MM.1S (cell line): ENCODE results near the gene GRIK2.

Source experiments
- DNase-seq: peaks from one replicate; pipeline ENCODE4 v3.0.0-alpha.2; 2015
- H2AFZ ChIP-seq: fragments of 300-600 bp; sonication (generic); 2 replicates; pipeline ENCODE4 v1.6.0; 2016; ENCODE audit warnings: antibody characterized with exemption, low read length
- H3F3A ChIP-seq: fragments of 300-600 bp; sonication (generic); 2 replicates; pipeline ENCODE4 v1.6.1; 2016; ENCODE audit warnings: mild to moderate bottlenecking, antibody characterized with exemption, low read length, moderate library complexity, mixed read lengths; ENCODE audit not compliant: insufficient read depth
- H3K27ac ChIP-seq: fragments of 300-600 bp; sonication (generic); 2 replicates; pipeline ENCODE4 v1.5.1; 2016; ENCODE audit warnings: mild to moderate bottlenecking, low read length
- H3K27me3 ChIP-seq: fragments of 300-600 bp; sonication (generic); replicated peaks from 2 replicates; pipeline ENCODE4 v1.6.0; 2016; ENCODE audit warnings: low read length; ENCODE audit not compliant: insufficient read depth
- H3K36me3 ChIP-seq: fragments of 300-600 bp; sonication (generic); replicated peaks from 2 replicates; pipeline ENCODE4 v1.6.1; 2016; ENCODE audit warnings: mild to moderate bottlenecking, low read length, mixed read lengths; ENCODE audit not compliant: insufficient read depth
- H3K4me1 ChIP-seq: fragments of 300-600 bp; sonication (generic); 2 replicates; pipeline ENCODE4 v1.6.1; 2016; ENCODE audit warnings: low read length, mixed read lengths
- H3K4me2 ChIP-seq: fragments of 300-600 bp; sonication (generic); 2 replicates; pipeline ENCODE4 v1.6.0; 2016; ENCODE audit warnings: low read depth, low read length
- H3K4me3 ChIP-seq: fragments of 300-600 bp; sonication (generic); 2 replicates; pipeline ENCODE4 v1.5.1; 2016; ENCODE audit warnings: low read length, mixed read lengths
- H3K79me2 ChIP-seq: fragments of 300-600 bp; sonication (generic); 2 replicates; pipeline ENCODE4 v1.6.1; 2016; ENCODE audit warnings: mixed run types, low read length, mixed read lengths
- H3K9ac ChIP-seq: fragments of 300-600 bp; sonication (generic); 2 replicates; pipeline ENCODE4 v1.6.1; 2016; ENCODE audit warnings: low read length, mixed read lengths
- H3K9me2 ChIP-seq: fragments of 300-600 bp; sonication (generic); replicated peaks from 2 replicates; pipeline ENCODE4 v1.6.1; 2016; ENCODE audit warnings: mild to moderate bottlenecking, low read length, mixed read lengths; ENCODE audit not compliant: insufficient read depth
- H3K9me3 ChIP-seq: fragments of 300-600 bp; sonication (generic); replicated peaks from 2 replicates; pipeline ENCODE4 v1.6.1; 2016; ENCODE audit warnings: mild to moderate bottlenecking, low read length, mixed read lengths; ENCODE audit not compliant: insufficient read depth
- H4K20me1 ChIP-seq: fragments of 300-600 bp; sonication (generic); 2 replicates; pipeline ENCODE4 v1.6.1; 2016; ENCODE audit warnings: mild to moderate bottlenecking, low read length, moderate library complexity, mixed read lengths; ENCODE audit not compliant: insufficient read depth
- EZH2 ChIP-seq: fragments of 300-600 bp; sonication (generic); optimal IDR thresholded peaks from 2 replicates; pipeline ENCODE3; 2017; ENCODE audit warnings: low read depth, mild to moderate bottlenecking, antibody characterized with exemption, low read length, mixed read lengths
- EZH2phosphoT487 ChIP-seq: fragments of 300-600 bp; sonication (generic); IDR thresholded peaks from 2 replicates; pipeline ENCODE4 v1.6.1; 2018; ENCODE audit warnings: antibody characterized with exemption, low read length
- TF ChIP-seq, protein P1 (sequence below): fragments of 300-600 bp; sonication (generic); IDR thresholded peaks from 2 replicates; pipeline ENCODE4 v1.5.1; 2016; ENCODE audit warnings: antibody characterized with exemption, low read length, mixed read lengths

GRIK2 gene

DNA sequence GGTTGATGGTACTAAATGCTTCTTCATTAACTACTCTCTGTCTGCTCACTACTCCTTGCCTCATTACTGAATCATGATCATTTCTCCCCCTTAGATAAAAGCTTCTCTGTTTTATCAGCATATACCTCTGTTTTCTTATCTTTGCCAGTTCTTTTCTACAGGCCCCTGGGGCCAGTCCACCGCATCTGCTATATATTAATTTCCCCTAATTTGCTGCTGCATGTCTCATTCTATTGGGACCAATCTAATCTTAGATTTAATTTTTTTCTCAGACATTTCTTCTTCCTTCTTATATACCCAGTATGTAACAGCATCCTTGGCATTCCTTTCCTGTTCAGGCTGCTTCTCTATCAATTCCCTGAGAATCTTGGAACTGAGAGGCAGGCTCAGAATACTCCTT lies 51.2 kb downstream of the GRIK2 start:
- no peak for DNase-seq
- no peaks in the 10 kb centered on the region for H3K79me2 ChIP-seq
- H3K9me3 ChIP-seq: no peaks in the 10 kb centered on the region
- no peaks in the 10 kb centered on the region for H3F3A ChIP-seq
- H3K4me2 ChIP-seq: no peak overlapping the region
- H4K20me1 ChIP-seq: no peaks in the 10 kb centered on the region
- H3K4me3 ChIP-seq: no peak overlapping the region
- no peaks in the 10 kb centered on the region for H3K36me3 ChIP-seq
- no peak overlapping the region for H3K27ac ChIP-seq
- no peak overlapping the region for H2AFZ ChIP-seq
- no peaks in the 10 kb centered on the region for H3K27me3 ChIP-seq
- TF ChIP-seq, protein P1, sequence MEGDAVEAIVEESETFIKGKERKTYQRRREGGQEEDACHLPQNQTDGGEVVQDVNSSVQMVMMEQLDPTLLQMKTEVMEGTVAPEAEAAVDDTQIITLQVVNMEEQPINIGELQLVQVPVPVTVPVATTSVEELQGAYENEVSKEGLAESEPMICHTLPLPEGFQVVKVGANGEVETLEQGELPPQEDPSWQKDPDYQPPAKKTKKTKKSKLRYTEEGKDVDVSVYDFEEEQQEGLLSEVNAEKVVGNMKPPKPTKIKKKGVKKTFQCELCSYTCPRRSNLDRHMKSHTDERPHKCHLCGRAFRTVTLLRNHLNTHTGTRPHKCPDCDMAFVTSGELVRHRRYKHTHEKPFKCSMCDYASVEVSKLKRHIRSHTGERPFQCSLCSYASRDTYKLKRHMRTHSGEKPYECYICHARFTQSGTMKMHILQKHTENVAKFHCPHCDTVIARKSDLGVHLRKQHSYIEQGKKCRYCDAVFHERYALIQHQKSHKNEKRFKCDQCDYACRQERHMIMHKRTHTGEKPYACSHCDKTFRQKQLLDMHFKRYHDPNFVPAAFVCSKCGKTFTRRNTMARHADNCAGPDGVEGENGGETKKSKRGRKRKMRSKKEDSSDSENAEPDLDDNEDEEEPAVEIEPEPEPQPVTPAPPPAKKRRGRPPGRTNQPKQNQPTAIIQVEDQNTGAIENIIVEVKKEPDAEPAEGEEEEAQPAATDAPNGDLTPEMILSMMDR: no peak
- no peak for TF ChIP-seq EZH2phosphoT487
- TF ChIP-seq EZH2: no peak
- H3K9me2 ChIP-seq: no peaks in the 10 kb centered on the region
- no peak overlapping the region for H3K9ac ChIP-seq
- no peaks in the 10 kb centered on the region for H3K4me1 ChIP-seq

DNA sequence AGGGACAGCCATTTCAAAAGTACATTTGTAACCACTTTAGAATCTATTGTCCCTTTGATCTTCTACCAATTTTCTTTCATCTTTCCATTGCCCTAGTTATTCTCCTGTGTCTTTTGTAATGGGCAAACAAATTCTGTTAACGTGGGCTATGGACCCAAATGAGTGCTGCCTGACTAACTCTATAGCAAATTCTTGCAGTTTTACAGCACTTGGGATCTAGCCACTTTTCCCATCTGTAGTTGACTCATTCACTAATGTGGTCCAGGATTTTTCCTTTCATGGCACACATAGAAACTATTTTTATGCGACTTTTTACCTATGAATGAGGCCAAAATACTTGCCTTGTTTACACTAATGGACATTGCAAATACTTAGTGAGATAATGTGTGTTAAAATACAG lies 52.0 kb downstream of the GRIK2 start:
- no peaks in the 10 kb centered on the region for H3K9me3 ChIP-seq
- no peak for DNase-seq
- no peaks in the 10 kb centered on the region for H3F3A ChIP-seq
- H4K20me1 ChIP-seq: no peaks in the 10 kb centered on the region
- H3K9ac ChIP-seq: no peak overlapping the region
- no peak for TF ChIP-seq EZH2phosphoT487
- no peak for TF ChIP-seq EZH2
- TF ChIP-seq, protein P1: no peak
- H3K4me2 ChIP-seq: no peak overlapping the region
- H2AFZ ChIP-seq: no peak overlapping the region
- no peak overlapping the region for H3K4me3 ChIP-seq
- no peak overlapping the region for H3K27ac ChIP-seq
- H3K79me2 ChIP-seq: no peaks in the 10 kb centered on the region
- no peaks in the 10 kb centered on the region for H3K9me2 ChIP-seq
- no peaks in the 10 kb centered on the region for H3K27me3 ChIP-seq
- no peaks in the 10 kb centered on the region for H3K4me1 ChIP-seq
- H3K36me3 ChIP-seq: no peaks in the 10 kb centered on the region

DNA sequence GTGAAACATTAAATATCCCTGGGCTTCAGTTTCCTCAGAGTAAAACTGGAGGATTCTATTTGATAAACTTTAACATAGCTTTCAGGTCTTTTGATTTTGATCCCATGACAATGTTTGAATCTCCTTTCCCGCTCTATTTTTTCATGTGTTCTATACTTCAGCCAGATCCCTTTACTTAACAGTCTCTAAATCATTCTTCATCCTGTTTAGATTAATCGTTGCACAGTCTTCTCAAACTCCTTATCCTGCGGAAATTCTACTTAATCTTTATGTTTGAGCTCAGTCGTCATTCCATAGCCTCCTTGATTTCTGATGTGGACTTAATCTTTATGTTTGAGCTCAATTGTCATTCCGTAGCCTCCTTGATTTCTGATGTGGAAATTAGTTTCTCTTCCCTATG lies 57.4 kb downstream of the GRIK2 start:
- no peak overlapping the region for H3K27ac ChIP-seq
- H3K9ac ChIP-seq: no peak overlapping the region
- no peaks in the 10 kb centered on the region for H3K36me3 ChIP-seq
- no peaks in the 10 kb centered on the region for H3K9me3 ChIP-seq
- no peak overlapping the region for H3K4me3 ChIP-seq
- no peaks in the 10 kb centered on the region for H3K4me1 ChIP-seq
- no peak for DNase-seq
- no peaks in the 10 kb centered on the region for H3F3A ChIP-seq
- no peaks in the 10 kb centered on the region for H3K27me3 ChIP-seq
- no peak overlapping the region for H3K4me2 ChIP-seq
- H2AFZ ChIP-seq: no peak overlapping the region
- H3K9me2 ChIP-seq: no peaks in the 10 kb centered on the region
- H4K20me1 ChIP-seq: no peaks in the 10 kb centered on the region
- H3K79me2 ChIP-seq: no peaks in the 10 kb centered on the region
- TF ChIP-seq, protein P1: no peak
- TF ChIP-seq EZH2: no peak
- no peak for TF ChIP-seq EZH2phosphoT487

DNA sequence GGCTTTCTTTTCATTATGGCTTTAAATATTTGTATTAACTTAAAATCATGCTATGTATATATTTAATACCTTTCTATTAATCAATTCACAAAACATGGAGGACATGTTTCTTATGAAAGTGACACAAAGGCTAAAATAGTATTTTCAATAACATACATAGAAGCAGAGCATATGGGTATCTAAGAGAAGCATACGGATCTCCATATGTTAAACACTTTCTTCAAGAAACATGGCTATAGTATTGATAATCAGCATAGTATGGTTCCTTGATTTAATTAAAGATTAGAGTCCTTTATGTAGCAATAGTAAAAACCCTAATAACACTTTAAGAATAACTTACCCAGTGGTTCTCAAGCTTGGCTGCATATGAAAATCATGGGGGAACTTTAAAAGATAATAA lies 58.5 kb downstream of the GRIK2 start:
- Histone ChIP-seq H4K20me1 (no peaks in the 10 kb centered on the region), H3K36me3 (no peaks in the 10 kb centered on the region), H3K9me2 (no peaks in the 10 kb centered on the region), H2AFZ (no peak overlapping the region), H3K27ac (no peak overlapping the region), H3K79me2 (no peaks in the 10 kb centered on the region), H3K4me2 (no peak overlapping the region), H3K4me3 (no peak overlapping the region), H3F3A (no peaks in the 10 kb centered on the region), H3K9ac (no peak overlapping the region), H3K9me3 (no peaks in the 10 kb centered on the region), H3K27me3 (no peaks in the 10 kb centered on the region), H3K4me1 (no peaks in the 10 kb centered on the region)
- DNase-seq: no peak
- TF ChIP-seq, protein P1: no peak
- TF ChIP-seq EZH2phosphoT487 (no peak), EZH2 (no peak)
